ENCODE results near the gene DDX41.
"Not testable (repeated sequence)": the region's sequence is repeated elsewhere in the genome, so short reads cannot be mapped to it uniquely, and the experiment has no call there.

GRCh38 chr5:177559446-177559941 lies 42.7 kb upstream of the DDX41 start:
- not testable (repeated sequence) for TF ChIP-seq CTCF, POLR2A (IDR thresholded peaks at IDR 0.05)

Data from testis (tissue), 2 donors.